Panc1 (cell line): Measurements from ENCODE around the gene ZDHHC8. TPM values are rescaled to one million over a fixed set of nuclear protein-coding genes. Genes with fewer than 3 reads are reported as not detected.

Experiments
- ATAC-seq: fragments of 200-7000 bp; cut with Tn5 transposase; 2 replicates; pipeline ENCODE4 v1.9.1; 2020; ENCODE audit warnings: mild to moderate bottlenecking, moderate library complexity
- BruUV-seq: library from RNA; stranded (reverse); fragments of 400-500 nt; replicated peaks from 2 replicates; lab custom pipeline; 2021; lab: Mats Ljungman, UMichigan
- CTCF ChIA-PET: fragments of 300-600 bp; sonication (Branson Sonifier 250); formaldehyde crosslinking; loops from one replicate; lab custom pipeline; 2022; ENCODE audit warnings: antibody characterized with exemption; lab: Charles Lee
- POLR2A ChIA-PET: fragments of 300-600 bp; sonication (Branson Sonifier 250); formaldehyde crosslinking; loops from one replicate; lab custom pipeline; 2022; ENCODE audit warnings: antibody characterized with exemption; lab: Charles Lee
- DNase-seq: peaks from one replicate; pipeline ENCODE4 v3.0.0-alpha.2; 2010; ENCODE audit warnings: low read depth, low spot score
- H3K27ac ChIP-seq: 2 replicates; pipeline ENCODE4 v1.5.1; 2011; ENCODE audit warnings: mild to moderate bottlenecking, low read length, inconsistent platforms
- H3K27me3 ChIP-seq: fragments of 200-500 bp; sonication (Bioruptor generic); 2 replicates; pipeline ENCODE4 v1.6.0; 2014; ENCODE audit warnings: low read length, inconsistent platforms; ENCODE audit not compliant: control insufficient read depth, insufficient read depth
- H3K36me3 ChIP-seq: fragments of 200-500 bp; sonication (Bioruptor generic); 2 replicates; pipeline ENCODE4 v1.5.1; 2014; ENCODE audit warnings: inconsistent platforms, mild to moderate bottlenecking, low read length, moderate library complexity; ENCODE audit not compliant: control insufficient read depth, insufficient read depth
- H3K4me1 ChIP-seq: 2 replicates; pipeline ENCODE4 v1.5.1; 2011; ENCODE audit warnings: inconsistent platforms, mild to moderate bottlenecking, low read length, moderate library complexity; ENCODE audit not compliant: control insufficient read depth, insufficient read depth
- H3K4me3 ChIP-seq, 2 experiments: 2 replicates each; pipeline ENCODE4 v1.5.1; 2011 to 2012; ENCODE audit warnings: low read depth in 2 of 2, low read length in 2 of 2, mild to moderate bottlenecking in 2 of 2, inconsistent platforms in 1 of 2, moderate library complexity in 1 of 2
- H3K9me3 ChIP-seq: fragments of 200-500 bp; sonication (Bioruptor generic); 2 replicates; pipeline ENCODE4 v1.5.1; 2014; ENCODE audit warnings: low read depth, mild to moderate bottlenecking, inconsistent platforms, low read length, moderate library complexity; ENCODE audit not compliant: control insufficient read depth, insufficient read depth
- POLR2AphosphoS5 ChIP-seq: IDR thresholded peaks from 2 replicates; pipeline ENCODE4 v1.6.1; 2012; ENCODE audit warnings: mild to moderate bottlenecking, low read depth, low read length, moderate library complexity
- SIN3A ChIP-seq: IDR thresholded peaks from 2 replicates; pipeline ENCODE4 v1.6.1; 2012; ENCODE audit warnings: low read depth, mild to moderate bottlenecking, low read length, moderate library complexity, borderline replicate concordance; ENCODE audit not compliant: insufficient read depth
- TCF7L2 ChIP-seq: IDR thresholded peaks from 2 replicates; pipeline ENCODE4 v1.6.1; 2011; ENCODE audit warnings: mild to moderate bottlenecking, low read depth, low read length, inconsistent platforms
- in situ Hi-C: cut with HindIII; loops from 2 replicates; pipeline ENCODE4 v1.10.0; 2016; ENCODE audit warnings: low sequenced_read_pairs, low pct_unique_long_range_greater_than_20kb
- intact Hi-C: fragments of 100-400 bp; cut with micrococcal nuclease; formaldehyde crosslinking; loops from one replicate; pipeline ENCODE4 v1.10.0; 2022; ENCODE audit not compliant: unreplicated experiment
- total RNA-seq: library from RNA; stranded (reverse); gene quantifications from one replicate; pipeline ENCODE4 v1.2.1, GENCODE V29; 2021; ENCODE audit not compliant: unreplicated experiment
- TF ChIP-seq, protein P1 (sequence below), 2 experiments: IDR thresholded peaks; 2 replicates each; pipeline ENCODE4 v1.6.1; 2011 to 2012; ENCODE audit warnings: low read depth in 2 of 2, control low read depth in 1 of 2, low read length in 1 of 2, mild to moderate bottlenecking in 1 of 2, moderate library complexity in 1 of 2; ENCODE audit not compliant: insufficient read depth in 1 of 2
- TF ChIP-seq, protein P2 (sequence below): fragments of 450-650 bp; IDR thresholded peaks from 2 replicates; pipeline ENCODE4 v1.5.1; 2017; ENCODE audit warnings: mild to moderate bottlenecking

ZDHHC8 gene
- total RNA-seq, 1 experiment from 2014 or later, result 79.0 TPM

DNA sequence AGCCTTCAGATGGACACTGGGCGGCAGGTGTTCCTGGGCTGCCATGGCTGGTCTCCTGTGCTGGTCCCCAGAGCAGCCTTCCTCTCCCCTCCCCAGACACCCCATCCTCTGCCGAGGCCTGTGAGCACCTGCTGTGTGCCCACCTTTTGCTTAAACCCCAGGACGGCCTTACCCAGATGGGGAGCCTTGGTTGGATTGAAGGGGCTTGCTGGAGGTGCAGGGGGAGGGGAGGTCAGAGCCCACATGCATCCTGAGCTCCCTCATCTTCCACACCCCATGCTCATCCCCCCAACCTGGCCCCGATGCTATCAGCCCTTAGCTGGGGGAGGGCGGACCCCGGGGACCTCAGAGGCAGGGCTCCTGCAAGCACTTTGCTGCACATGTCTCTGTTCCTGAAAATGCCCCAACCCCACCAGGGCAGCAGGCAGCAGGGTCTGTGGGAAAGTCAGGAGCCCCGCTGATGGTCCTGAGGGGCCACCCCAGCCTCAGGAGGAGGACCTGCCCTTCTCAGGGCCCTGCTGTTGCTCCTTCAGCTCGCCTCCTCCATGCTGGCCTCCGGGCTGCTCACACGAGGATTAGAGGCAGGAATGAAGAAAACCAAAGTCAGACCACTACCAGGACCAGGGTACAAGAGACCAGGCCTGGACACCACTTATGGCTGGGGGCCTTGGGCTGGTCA, 60.8 kb downstream of the ZDHHC8 start:
- Histone ChIP-seq H3K27me3 (no peaks in the 10 kb centered on the region), H3K9me3 (no peaks in the 10 kb centered on the region), H3K4me1 (no peaks in the 10 kb centered on the region), H3K27ac (no peak overlapping the region), H3K4me3 (no peak overlapping the region), H3K36me3 (no peaks in the 10 kb centered on the region)
- no peak for DNase-seq
- POLR2A ChIA-PET, result no interaction called here
- BruUV-seq, result no TSS peak
- in situ Hi-C loops (no loop called here), intact Hi-C loops (no loop called here)
- CTCF ChIA-PET, result interaction anchor here (1.3 kb wide), 1 partner anchor 46 kb away, joined by 4 read pairs; no protein-coding TSS in a partner anchor
- TF ChIP-seq, protein P1, sequence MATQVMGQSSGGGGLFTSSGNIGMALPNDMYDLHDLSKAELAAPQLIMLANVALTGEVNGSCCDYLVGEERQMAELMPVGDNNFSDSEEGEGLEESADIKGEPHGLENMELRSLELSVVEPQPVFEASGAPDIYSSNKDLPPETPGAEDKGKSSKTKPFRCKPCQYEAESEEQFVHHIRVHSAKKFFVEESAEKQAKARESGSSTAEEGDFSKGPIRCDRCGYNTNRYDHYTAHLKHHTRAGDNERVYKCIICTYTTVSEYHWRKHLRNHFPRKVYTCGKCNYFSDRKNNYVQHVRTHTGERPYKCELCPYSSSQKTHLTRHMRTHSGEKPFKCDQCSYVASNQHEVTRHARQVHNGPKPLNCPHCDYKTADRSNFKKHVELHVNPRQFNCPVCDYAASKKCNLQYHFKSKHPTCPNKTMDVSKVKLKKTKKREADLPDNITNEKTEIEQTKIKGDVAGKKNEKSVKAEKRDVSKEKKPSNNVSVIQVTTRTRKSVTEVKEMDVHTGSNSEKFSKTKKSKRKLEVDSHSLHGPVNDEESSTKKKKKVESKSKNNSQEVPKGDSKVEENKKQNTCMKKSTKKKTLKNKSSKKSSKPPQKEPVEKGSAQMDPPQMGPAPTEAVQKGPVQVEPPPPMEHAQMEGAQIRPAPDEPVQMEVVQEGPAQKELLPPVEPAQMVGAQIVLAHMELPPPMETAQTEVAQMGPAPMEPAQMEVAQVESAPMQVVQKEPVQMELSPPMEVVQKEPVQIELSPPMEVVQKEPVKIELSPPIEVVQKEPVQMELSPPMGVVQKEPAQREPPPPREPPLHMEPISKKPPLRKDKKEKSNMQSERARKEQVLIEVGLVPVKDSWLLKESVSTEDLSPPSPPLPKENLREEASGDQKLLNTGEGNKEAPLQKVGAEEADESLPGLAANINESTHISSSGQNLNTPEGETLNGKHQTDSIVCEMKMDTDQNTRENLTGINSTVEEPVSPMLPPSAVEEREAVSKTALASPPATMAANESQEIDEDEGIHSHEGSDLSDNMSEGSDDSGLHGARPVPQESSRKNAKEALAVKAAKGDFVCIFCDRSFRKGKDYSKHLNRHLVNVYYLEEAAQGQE (IDR thresholded peaks at IDR 0.05; ENCODE audit: insufficient read depth in 1 of 2, low read depth in 2 of 2, low read length in 1 of 2), result no peak
- TF ChIP-seq SIN3A (no peak), POLR2AphosphoS5 (no peak), TCF7L2 (no peak)
- TF ChIP-seq, protein P2, sequence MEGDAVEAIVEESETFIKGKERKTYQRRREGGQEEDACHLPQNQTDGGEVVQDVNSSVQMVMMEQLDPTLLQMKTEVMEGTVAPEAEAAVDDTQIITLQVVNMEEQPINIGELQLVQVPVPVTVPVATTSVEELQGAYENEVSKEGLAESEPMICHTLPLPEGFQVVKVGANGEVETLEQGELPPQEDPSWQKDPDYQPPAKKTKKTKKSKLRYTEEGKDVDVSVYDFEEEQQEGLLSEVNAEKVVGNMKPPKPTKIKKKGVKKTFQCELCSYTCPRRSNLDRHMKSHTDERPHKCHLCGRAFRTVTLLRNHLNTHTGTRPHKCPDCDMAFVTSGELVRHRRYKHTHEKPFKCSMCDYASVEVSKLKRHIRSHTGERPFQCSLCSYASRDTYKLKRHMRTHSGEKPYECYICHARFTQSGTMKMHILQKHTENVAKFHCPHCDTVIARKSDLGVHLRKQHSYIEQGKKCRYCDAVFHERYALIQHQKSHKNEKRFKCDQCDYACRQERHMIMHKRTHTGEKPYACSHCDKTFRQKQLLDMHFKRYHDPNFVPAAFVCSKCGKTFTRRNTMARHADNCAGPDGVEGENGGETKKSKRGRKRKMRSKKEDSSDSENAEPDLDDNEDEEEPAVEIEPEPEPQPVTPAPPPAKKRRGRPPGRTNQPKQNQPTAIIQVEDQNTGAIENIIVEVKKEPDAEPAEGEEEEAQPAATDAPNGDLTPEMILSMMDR, result no peak
- ATAC-seq, result no peak

DNA sequence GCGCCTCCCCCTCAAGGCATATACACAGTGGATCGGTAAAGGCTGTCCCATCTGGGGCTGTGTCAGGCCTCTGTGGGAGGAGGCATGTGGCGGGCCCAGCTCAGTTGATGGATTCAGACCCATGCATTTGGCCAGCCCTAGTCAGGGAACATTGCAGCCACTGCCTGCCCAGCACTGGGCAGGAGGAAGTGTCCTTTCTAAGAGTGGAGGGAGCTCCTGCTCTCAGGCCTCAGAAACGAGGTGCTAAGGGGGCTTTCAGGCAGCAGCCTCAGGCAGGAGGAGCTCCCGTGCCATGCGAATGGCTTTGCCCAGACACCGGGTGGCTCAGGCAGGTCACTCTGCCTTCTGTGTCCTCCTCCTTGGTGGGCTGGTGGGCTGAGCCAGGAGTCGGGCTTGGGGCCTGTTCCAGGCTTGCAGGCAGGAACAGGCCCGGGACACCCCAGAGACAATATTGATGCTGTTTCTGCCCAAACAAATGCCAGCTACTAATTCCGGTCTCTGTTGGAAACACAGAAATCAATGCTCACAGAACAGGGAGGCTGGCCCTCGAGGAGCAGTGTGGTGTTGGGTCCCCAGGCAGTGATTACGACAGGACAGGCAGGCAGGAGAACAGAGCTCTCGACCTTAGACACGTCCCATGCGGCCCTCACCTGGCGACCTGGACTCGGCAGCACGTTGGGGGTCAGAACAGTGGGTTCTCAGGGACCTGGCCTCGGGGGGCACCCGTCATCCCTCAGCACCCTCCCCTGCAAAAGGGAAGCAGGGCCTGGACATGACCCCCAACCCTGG, 61.6 kb downstream of the ZDHHC8 start:
- Histone ChIP-seq H3K27ac (no peak overlapping the region), H3K4me1 (no peaks in the 10 kb centered on the region), H3K27me3 (no peaks in the 10 kb centered on the region), H3K9me3 (no peaks in the 10 kb centered on the region), H3K36me3 (no peaks in the 10 kb centered on the region), H3K4me3 (no peak overlapping the region)
- TF ChIP-seq TCF7L2, result no peak
- TF ChIP-seq, protein P1 (IDR thresholded peaks at IDR 0.05; ENCODE audit: insufficient read depth in 1 of 2, low read depth in 2 of 2, low read length in 1 of 2), result no peak
- TF ChIP-seq, protein P2, result no peak
- TF ChIP-seq POLR2AphosphoS5, result no peak
- TF ChIP-seq SIN3A, result no peak
- in situ Hi-C loops (no loop called here), intact Hi-C loops (no loop called here)
- no peak for ATAC-seq
- POLR2A ChIA-PET, result no interaction called here
- BruUV-seq, result no TSS peak
- CTCF ChIA-PET, result interaction anchor here (1.3 kb wide), 1 partner anchor 45 kb away, joined by 4 read pairs; no protein-coding TSS in a partner anchor
- no peak for DNase-seq
